OCI-LY3 (cell line): ENCODE data around the gene TUBA4A.

ENCODE experiments used
- H2AFZ ChIP-seq: fragments of 200-600, 300-600 bp; shearing (Covaris generic); 2 replicates; pipeline ENCODE4 v1.6.0; 2014; ENCODE audit warnings: antibody characterized with exemption, low read depth, low read length
- H3K27ac ChIP-seq: fragments of 200-600, 300-600 bp; sonication (generic); 2 replicates; pipeline ENCODE4 v1.5.1; 2014; ENCODE audit warnings: mild to moderate bottlenecking, low read length, moderate library complexity, mixed read lengths
- H3K27me3 ChIP-seq: fragments of 200-600, 300-600 bp; sonication (generic); 2 replicates; pipeline ENCODE4 v1.6.1; 2014; ENCODE audit warnings: low read depth, low read length, mixed read lengths
- H3K36me3 ChIP-seq: fragments of 200-600, 300-600 bp; sonication (generic); replicated peaks from 2 replicates; pipeline ENCODE3; 2014; ENCODE audit warnings: low read depth, low read length, mixed read lengths
- H3K4me1 ChIP-seq: fragments of 300-600, 200-600 bp; sonication (generic); 2 replicates; pipeline ENCODE4 v1.6.1; 2014; ENCODE audit warnings: low read length, mixed read lengths
- H3K4me2 ChIP-seq: fragments of 200-600, 300-600 bp; sonication (generic); 2 replicates; pipeline ENCODE4 v1.6.1; 2014; ENCODE audit warnings: low read length, mixed read lengths
- H3K4me3 ChIP-seq: fragments of 300-600, 200-600 bp; sonication (generic); 2 replicates; pipeline ENCODE4 v1.5.1; 2014; ENCODE audit warnings: antibody characterized with exemption, mild to moderate bottlenecking, low read length, moderate library complexity
- H3K79me2 ChIP-seq: fragments of 300-600, 200-600 bp; shearing (Covaris generic); 2 replicates; pipeline ENCODE4 v1.6.1; 2014; ENCODE audit warnings: mild to moderate bottlenecking, low read length, mixed read lengths
- H3K9ac ChIP-seq: fragments of 300-600, 200-600 bp; shearing (Covaris generic); 2 replicates; pipeline ENCODE4 v1.6.0; 2014; ENCODE audit warnings: mild to moderate bottlenecking, low read length, moderate library complexity
- H3K9me3 ChIP-seq: fragments of 200-600, 300-600 bp; shearing (Covaris generic); 2 replicates; pipeline ENCODE4 v1.6.1; 2014; ENCODE audit warnings: low read length, mixed read lengths; ENCODE audit not compliant: insufficient read depth
- H4K20me1 ChIP-seq: fragments of 200-600, 300-600 bp; sonication (generic); 2 replicates; pipeline ENCODE4 v1.6.1; 2016; ENCODE audit warnings: low read length, mixed read lengths; ENCODE audit not compliant: insufficient read depth
- EZH2phosphoT487 ChIP-seq: fragments of 200-600 bp; shearing (Covaris generic); IDR thresholded peaks from 2 replicates; pipeline ENCODE4 v1.6.1; 2018; ENCODE audit warnings: antibody characterized with exemption, mixed run types, low read depth
- TF ChIP-seq, protein P1 (sequence below): fragments of 200-600, 300-600 bp; sonication (generic); IDR thresholded peaks from 2 replicates; pipeline ENCODE4 v1.5.1; 2014; ENCODE audit warnings: antibody characterized with exemption, low read length, low read depth

TUBA4A gene

DNA sequence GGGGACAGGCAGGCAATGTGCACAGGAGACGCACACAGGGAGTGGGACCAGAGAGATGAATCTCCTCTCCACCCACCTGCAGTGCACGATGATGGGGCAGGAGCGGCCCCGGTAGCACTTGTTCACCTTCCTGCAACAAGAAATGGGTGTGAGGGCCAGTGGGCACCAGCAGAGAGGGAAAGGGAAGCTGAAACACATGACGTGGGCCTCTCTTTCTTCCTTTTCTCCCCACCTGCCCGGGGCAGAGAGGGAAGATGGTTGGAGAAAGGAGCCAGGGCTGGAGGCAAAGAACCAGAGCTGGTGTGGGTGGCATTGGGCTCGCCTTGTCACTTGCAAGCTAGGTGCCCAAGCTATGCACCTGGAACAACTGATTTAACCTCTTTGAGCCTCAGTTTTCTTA is 37.7 kb upstream of the TUBA4A start:
- Histone ChIP-seq H3K79me2 (no peaks in the 10 kb centered on the region), H3K4me2 (no peak overlapping the region), H3K9ac (no peak overlapping the region), H4K20me1 (no peaks in the 10 kb centered on the region), H3K27me3 (0 out of 2 replicates have a peak, but pooled peaks cover 4% of the 10 kb centered on the region), H3K4me1 (peaks cover 6% of the 10 kb centered on the region; the same call in 1 of the 2 replicates), H3K9me3 (no peaks in the 10 kb centered on the region), H3K36me3 (no peaks in the 10 kb centered on the region), H3K4me3 (no peak overlapping the region), H3K27ac (no peak overlapping the region), H2AFZ (no peak overlapping the region)
- no peak for TF ChIP-seq EZH2phosphoT487
- TF ChIP-seq, protein P1, sequence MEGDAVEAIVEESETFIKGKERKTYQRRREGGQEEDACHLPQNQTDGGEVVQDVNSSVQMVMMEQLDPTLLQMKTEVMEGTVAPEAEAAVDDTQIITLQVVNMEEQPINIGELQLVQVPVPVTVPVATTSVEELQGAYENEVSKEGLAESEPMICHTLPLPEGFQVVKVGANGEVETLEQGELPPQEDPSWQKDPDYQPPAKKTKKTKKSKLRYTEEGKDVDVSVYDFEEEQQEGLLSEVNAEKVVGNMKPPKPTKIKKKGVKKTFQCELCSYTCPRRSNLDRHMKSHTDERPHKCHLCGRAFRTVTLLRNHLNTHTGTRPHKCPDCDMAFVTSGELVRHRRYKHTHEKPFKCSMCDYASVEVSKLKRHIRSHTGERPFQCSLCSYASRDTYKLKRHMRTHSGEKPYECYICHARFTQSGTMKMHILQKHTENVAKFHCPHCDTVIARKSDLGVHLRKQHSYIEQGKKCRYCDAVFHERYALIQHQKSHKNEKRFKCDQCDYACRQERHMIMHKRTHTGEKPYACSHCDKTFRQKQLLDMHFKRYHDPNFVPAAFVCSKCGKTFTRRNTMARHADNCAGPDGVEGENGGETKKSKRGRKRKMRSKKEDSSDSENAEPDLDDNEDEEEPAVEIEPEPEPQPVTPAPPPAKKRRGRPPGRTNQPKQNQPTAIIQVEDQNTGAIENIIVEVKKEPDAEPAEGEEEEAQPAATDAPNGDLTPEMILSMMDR = no peak

DNA sequence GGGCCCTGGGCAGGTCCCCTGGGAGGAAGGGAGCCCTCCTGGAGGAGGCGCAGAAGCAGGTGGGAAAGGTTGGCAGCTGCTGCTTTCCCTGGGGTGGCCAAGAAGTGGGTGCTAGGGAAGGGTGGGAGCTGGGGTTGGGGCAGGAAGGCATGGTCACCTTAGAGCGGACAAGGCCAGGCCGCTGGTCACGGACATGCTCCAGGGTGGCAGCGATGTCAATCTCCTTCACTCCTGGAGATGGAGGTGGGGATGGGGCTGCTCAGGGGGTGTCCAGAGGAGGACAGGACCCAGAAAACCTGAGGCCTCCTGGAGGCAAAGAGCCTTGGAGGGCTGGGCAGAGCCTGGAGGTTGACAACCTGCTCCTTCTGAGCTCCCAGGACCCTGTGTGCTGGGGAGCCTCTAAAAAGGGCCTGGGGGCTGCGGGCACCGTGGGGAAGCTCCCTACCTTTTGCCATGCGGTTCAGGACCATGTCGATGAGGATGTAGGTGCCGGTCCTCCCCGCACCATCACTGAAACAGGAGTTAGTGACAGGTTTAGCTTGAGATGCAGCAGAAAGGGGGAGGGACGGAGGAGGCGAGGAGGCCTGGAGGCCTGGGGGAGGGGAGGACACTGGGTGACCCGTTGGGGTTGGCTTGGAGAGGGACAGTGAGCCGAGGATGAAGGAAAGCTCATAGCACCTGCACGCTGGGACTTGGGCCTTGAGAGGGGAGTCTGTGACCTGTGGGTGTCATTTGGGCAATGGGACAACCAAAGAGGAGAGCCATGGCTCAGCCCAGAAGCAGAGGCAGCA is 36.9 kb upstream of the TUBA4A start:
- Histone ChIP-seq H3K79me2 (no peaks in the 10 kb centered on the region), H3K4me2 (no peak overlapping the region), H3K27me3 (0 out of 2 replicates have a peak, but pooled peaks cover 3% of the 10 kb centered on the region), H3K4me1 (peaks cover 6% of the 10 kb centered on the region; the same call in 1 of the 2 replicates), H3K4me3 (no peak overlapping the region), H3K27ac (no peak overlapping the region), H3K36me3 (no peaks in the 10 kb centered on the region), H3K9me3 (no peaks in the 10 kb centered on the region), H3K9ac (no peak overlapping the region), H2AFZ (no peak overlapping the region), H4K20me1 (no peaks in the 10 kb centered on the region)
- TF ChIP-seq, protein P1 = no peak
- no peak for TF ChIP-seq EZH2phosphoT487

DNA sequence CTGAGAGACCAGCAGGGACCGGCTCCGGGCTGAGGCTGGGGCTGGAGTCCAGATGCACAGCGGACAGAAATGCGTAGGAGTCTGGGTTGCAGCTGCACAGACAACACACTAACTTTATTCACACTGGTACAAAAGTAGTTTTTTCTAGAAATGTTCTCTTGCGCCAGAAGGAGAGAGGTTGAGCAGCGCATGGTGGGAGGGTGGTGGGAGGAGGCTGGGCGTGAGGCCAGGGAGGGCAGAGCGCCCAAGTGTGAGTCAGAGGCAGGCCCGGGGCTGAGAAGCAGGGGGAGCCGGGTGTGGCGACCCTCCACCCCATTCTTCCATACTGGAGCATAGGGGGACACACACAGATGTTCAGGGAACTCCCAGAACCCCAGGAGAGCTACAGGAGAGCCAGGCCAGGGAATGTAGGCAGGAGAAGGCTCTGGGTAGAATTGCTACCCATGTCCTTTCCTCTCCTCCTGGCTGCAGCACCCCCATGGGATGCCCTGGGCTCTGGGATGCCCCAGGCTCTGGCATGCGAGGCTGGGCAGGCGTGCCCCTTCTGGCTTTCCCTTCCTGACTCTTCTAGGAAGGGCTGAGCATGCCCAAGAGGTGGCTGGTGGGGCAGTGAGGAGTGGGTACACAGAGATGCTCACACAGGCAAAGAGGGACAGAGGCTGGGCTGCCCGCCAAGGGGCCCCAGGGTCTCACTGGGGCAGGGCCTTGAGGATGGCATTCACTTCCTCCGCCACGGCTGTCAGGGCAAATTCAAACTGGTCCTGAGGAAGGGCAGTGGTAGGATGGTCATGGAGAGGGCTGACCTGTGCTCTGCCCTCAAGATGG is 36.0 kb upstream of the TUBA4A start:
- H3K79me2 ChIP-seq = no peaks in the 10 kb centered on the region
- no peaks in the 10 kb centered on the region for H3K27me3 ChIP-seq
- no peaks in the 10 kb centered on the region for H3K4me1 ChIP-seq
- no peak overlapping the region for H3K4me3 ChIP-seq
- no peak overlapping the region for H2AFZ ChIP-seq
- no peak overlapping the region for H3K27ac ChIP-seq
- no peak overlapping the region for H3K4me2 ChIP-seq
- no peaks in the 10 kb centered on the region for H3K36me3 ChIP-seq
- TF ChIP-seq, protein P1 = no peak
- TF ChIP-seq EZH2phosphoT487 = no peak
- no peak overlapping the region for H3K9ac ChIP-seq
- H3K9me3 ChIP-seq = no peaks in the 10 kb centered on the region
- no peaks in the 10 kb centered on the region for H4K20me1 ChIP-seq

DNA sequence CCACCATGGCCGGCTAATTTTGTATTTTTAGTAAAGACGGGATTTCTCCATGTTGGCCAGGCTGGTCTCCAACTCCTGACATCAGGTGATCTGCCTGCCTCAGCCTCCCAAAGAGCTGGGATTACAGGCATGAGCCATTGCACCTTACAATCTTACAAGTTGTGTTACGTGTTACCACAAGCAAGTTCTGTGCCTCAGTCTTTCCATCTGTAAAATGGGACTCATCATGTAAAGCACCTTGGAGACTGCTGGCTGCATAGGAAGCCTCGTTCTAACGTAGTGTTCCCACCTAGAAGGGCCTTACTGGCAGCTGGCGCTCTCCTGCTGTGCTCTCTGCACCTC is 35.4 kb upstream of the TUBA4A start:
- Histone ChIP-seq H4K20me1 (no peaks in the 10 kb centered on the region), H3K4me2 (no peak overlapping the region), H3K27me3 (no peaks in the 10 kb centered on the region), H3K9me3 (no peaks in the 10 kb centered on the region), H3K4me3 (no peak overlapping the region), H3K79me2 (no peaks in the 10 kb centered on the region), H3K27ac (no peak overlapping the region), H3K36me3 (no peaks in the 10 kb centered on the region), H3K9ac (no peak overlapping the region), H2AFZ (no peak overlapping the region), H3K4me1 (no peaks in the 10 kb centered on the region)
- TF ChIP-seq EZH2phosphoT487 = no peak
- TF ChIP-seq, protein P1 = no peak
